Keratinocyte (primary cell): Measurements from ENCODE around the gene ROR1. TPM values are rescaled to one million over a fixed set of nuclear protein-coding genes. Genes with fewer than 3 reads are reported as not detected.

Experiments
- DNase-seq: peaks from one replicate; pipeline ENCODE4 v3.0.0-alpha.2; 2011; ENCODE audit warnings: low read depth, missing footprints, low spot score
- FAIRE-seq: peaks from 2 replicates; lab custom pipeline; 2011; peaks lifted over from hg19 to GRCh38; lab: Jason Lieb, UNC
- H2AFZ ChIP-seq: 2 replicates; pipeline ENCODE4 v1.6.0; 2012; ENCODE audit warnings: low read length, control low read depth, inconsistent platforms; ENCODE audit not compliant: control insufficient read depth
- H3K27ac ChIP-seq: 2 replicates; pipeline ENCODE4 v1.5.1; 2011; ENCODE audit warnings: low read length; ENCODE audit not compliant: control insufficient read depth, insufficient read depth
- H3K27me3 ChIP-seq: 3 replicates; pipeline ENCODE4 v1.6.0; 2011; ENCODE audit warnings: low read length; ENCODE audit not compliant: control insufficient read depth, insufficient read depth; ENCODE audit errors: extremely low read depth
- H3K36me3 ChIP-seq, 2 experiments: 2 replicates in 1 of 2; 3 replicates in 1 of 2; pipeline ENCODE4 v1.5.1; 2011; ENCODE audit warnings: low read length in 2 of 2, mild to moderate bottlenecking in 1 of 2; ENCODE audit not compliant: control insufficient read depth in 2 of 2, insufficient read depth in 2 of 2; ENCODE audit errors: extremely low read depth in 1 of 2
- H3K4me1 ChIP-seq: 3 replicates; pipeline ENCODE4 v1.5.1; 2011; ENCODE audit warnings: low read length; ENCODE audit not compliant: control insufficient read depth, insufficient read depth; ENCODE audit errors: extremely low read depth
- H3K4me2 ChIP-seq: 3 replicates; pipeline ENCODE4 v1.6.0; 2011; ENCODE audit warnings: low read depth, low read length; ENCODE audit not compliant: control insufficient read depth, insufficient read depth; ENCODE audit errors: extremely low read depth
- H3K4me3 ChIP-seq, 3 experiments: fragments of 200-600 bp in 1 of 3; sonication (generic) in 1 of 3; 2 replicates in 2 of 3; 3 replicates in 1 of 3; pipeline ENCODE4 v1.5.1; 2011 to 2016; ENCODE audit warnings: low read length in 3 of 3, mild to moderate bottlenecking in 3 of 3, control low read depth in 2 of 3, inconsistent platforms in 1 of 3, low read depth in 1 of 3, mixed read lengths in 1 of 3, mixed run types in 1 of 3, moderate library complexity in 1 of 3; ENCODE audit not compliant: control insufficient read depth in 2 of 3, insufficient read depth in 2 of 3; ENCODE audit errors: extremely low read depth in 1 of 3
- H3K79me2 ChIP-seq: 2 replicates; pipeline ENCODE4 v1.6.0; 2012; ENCODE audit warnings: low read length; ENCODE audit not compliant: control insufficient read depth, insufficient read depth
- H3K9ac ChIP-seq: 3 replicates; pipeline ENCODE4 v1.6.0; 2011; ENCODE audit warnings: low read length; ENCODE audit not compliant: control insufficient read depth, insufficient read depth; ENCODE audit errors: extremely low read depth
- H3K9me1 ChIP-seq: 3 replicates; pipeline ENCODE4 v1.6.0; 2011; ENCODE audit warnings: low read length; ENCODE audit not compliant: control insufficient read depth, insufficient read depth; ENCODE audit errors: extremely low read depth
- H3K9me3 ChIP-seq: 2 replicates; pipeline ENCODE4 v1.5.1; 2012; ENCODE audit warnings: low read depth, low read length; ENCODE audit not compliant: control insufficient read depth
- H4K20me1 ChIP-seq: 3 replicates; pipeline ENCODE4 v1.6.0; 2011; ENCODE audit warnings: low read length; ENCODE audit not compliant: control insufficient read depth, insufficient read depth; ENCODE audit errors: extremely low read depth
- CTCF ChIP-seq, 3 experiments: IDR thresholded peaks in 1 of 3; conservative IDR thresholded peaks in 1 of 3; optimal IDR thresholded peaks in 1 of 3; 2 replicates in 2 of 3; 3 replicates in 1 of 3; pipeline versions ENCODE3 to v1.5.1; 2011; ENCODE audit warnings: low read length in 3 of 3, mild to moderate bottlenecking in 3 of 3, moderate library complexity in 2 of 3, control low read depth in 1 of 3, inconsistent platforms in 1 of 3; ENCODE audit not compliant: insufficient read depth in 2 of 3; ENCODE audit errors: extremely low read depth in 1 of 3
- EZH2 ChIP-seq: IDR thresholded peaks from one replicate; pipeline ENCODE4 v1.6.1; 2012; ENCODE audit warnings: inconsistent platforms, mild to moderate bottlenecking, low read length, moderate library complexity
- dilution Hi-C: fragments of 300-500 bp; cut with MboI; formaldehyde crosslinking; loops from one replicate; pipeline ENCODE4 v1.7.0; 2020; ENCODE audit warnings: low sequenced_read_pairs; ENCODE audit not compliant: extremely low pct_ligation_motif_present
- polyA plus RNA-seq, 5 experiments: library from polyadenylated mRNA; depleted of rRNA in 3 of 5; stranded (reverse) in 3 of 5; stranded (forward) in 1 of 5; unstranded in 1 of 5; fragments of >200 nt; gene quantifications; 1 replicate in 1 of 5; 2 replicates in 3 of 5; 3 replicates in 1 of 5; pipeline versions ENCODE4 v1.2.1 to v1.2.3, GENCODE V29; 2011 to 2012; ENCODE audit warnings: missing spikeins in 2 of 5, low read depth in 1 of 5, low replicate concordance in 1 of 5

Gene ROR1
- polyA plus RNA-seq, 1 donor (not counting 4 experiments of a cell fraction or from before 2014, with no cell fraction given) = 9.2 TPM

GRCh38 chr1:64090436-64090835 is 316.6 kb downstream of the ROR1 start:
- no peaks in the 10 kb centered on the region for H3K36me3 ChIP-seq
- DNase-seq (no peak), FAIRE-seq (no peak)
- H3K79me2 ChIP-seq = no peaks in the 10 kb centered on the region
- TF ChIP-seq EZH2 (no peak), CTCF (optimal IDR thresholded peaks at IDR 0.05 in 1 of 3, IDR thresholded peaks at IDR 0.05 in 1 of 3, conservative IDR thresholded peaks at IDR 0.05 in 1 of 3; ENCODE audit: extremely low read depth in 1 of 3, insufficient read depth in 2 of 3, low read length in 3 of 3) (no peak)
- no peak overlapping the region for H2AFZ ChIP-seq
- H3K9me1 ChIP-seq = no peaks in the 10 kb centered on the region
- H3K4me1 ChIP-seq = peaks cover 17% of the 10 kb centered on the region
- no peak overlapping the region for H3K9ac ChIP-seq
- no peaks in the 10 kb centered on the region for H3K9me3 ChIP-seq
- no peak overlapping the region for H3K4me2 ChIP-seq
- no peaks in the 10 kb centered on the region for H4K20me1 ChIP-seq
- dilution Hi-C loops = no loop called here
- H3K27ac ChIP-seq = no peak overlapping the region
- no peak overlapping the region for H3K4me3 ChIP-seq
- no peaks in the 10 kb centered on the region for H3K27me3 ChIP-seq

GRCh38 chr1:64092851-64093371 is 319.1 kb downstream of the ROR1 start:
- Histone ChIP-seq H3K9me1 (no peaks in the 10 kb centered on the region), H3K9ac (no peak overlapping the region), H2AFZ (no peak overlapping the region), H3K27ac (no peak overlapping the region), H4K20me1 (no peaks in the 10 kb centered on the region), H3K9me3 (no peaks in the 10 kb centered on the region), H3K79me2 (no peaks in the 10 kb centered on the region), H3K4me2 (no peak overlapping the region), H3K4me1 (peaks cover 17% of the 10 kb centered on the region), H3K36me3 (no peaks in the 10 kb centered on the region), H3K4me3 (no peak overlapping the region), H3K27me3 (no peaks in the 10 kb centered on the region)
- FAIRE-seq (no peak), DNase-seq (no peak)
- dilution Hi-C loops = no loop called here
- TF ChIP-seq EZH2 (no peak), CTCF (optimal IDR thresholded peaks at IDR 0.05 in 1 of 3, IDR thresholded peaks at IDR 0.05 in 1 of 3, conservative IDR thresholded peaks at IDR 0.05 in 1 of 3; ENCODE audit: extremely low read depth in 1 of 3, insufficient read depth in 2 of 3, low read length in 3 of 3) (no peak)
